ENCODE measurements around the gene ANGPTL7. TPM values are rescaled to one million over a fixed set of nuclear protein-coding genes. Genes with fewer than 3 reads are reported as not detected.
A peak's percentile ranks its signal among the peaks of the same experiment; 100 is the strongest.
"Not testable (repeated sequence)": the region's sequence is repeated elsewhere in the genome, so short reads cannot be mapped to it uniquely, and the experiment has no call there.

ANGPTL7 gene
- total RNA-seq, 2 experiments from 2014 or later: not detected

- Mint-ChIP-seq H3K9me3 (no peaks in the 10 kb centered on the region), H3K4me3 (no peak overlapping the region), H3K4me1 (peaks cover 5% of the 10 kb centered on the region), H3K27ac (no peak overlapping the region), H3K36me3 (peaks cover 14% of the 10 kb centered on the region), H3K27me3 (no peaks in the 10 kb centered on the region)
- DNase-seq: no peak
- ATAC-seq (ENCODE audit: low read depth): no peak
- POLR2A ChIA-PET: no interaction called here
These were observed 32.2 kb upstream of the ANGPTL7 start for GRCh38 chr1:11156963-11157362.

- Mint-ChIP-seq H3K36me3 (peaks cover 18% of the 10 kb centered on the region), H3K4me1 (peaks cover 5% of the 10 kb centered on the region), H3K4me3 (no peak overlapping the region), H3K27ac (no peak overlapping the region), H3K9me3 (no peaks in the 10 kb centered on the region), H3K27me3 (no peaks in the 10 kb centered on the region)
- DNase-seq (no peak), ATAC-seq (ENCODE audit: low read depth) (no peak)
- POLR2A ChIA-PET: no interaction called here
These were observed 31.8 kb upstream of the ANGPTL7 start for GRCh38 chr1:11157394-11157793.

GRCh38 chr1:11157867-11158266 lies 31.3 kb upstream of the ANGPTL7 start:
- no peak overlapping the region for H3K4me3 Mint-ChIP-seq
- peaks cover 16% of the 10 kb centered on the region for H3K36me3 Mint-ChIP-seq
- H3K4me1 Mint-ChIP-seq: peaks cover 5% of the 10 kb centered on the region
- no peak for ATAC-seq (ENCODE audit: low read depth)
- H3K27me3 Mint-ChIP-seq: no peaks in the 10 kb centered on the region
- no peak overlapping the region for H3K27ac Mint-ChIP-seq
- DNase-seq: no peak
- POLR2A ChIA-PET: no interaction called here
- H3K9me3 Mint-ChIP-seq: no peaks in the 10 kb centered on the region

- DNase-seq (no peak), ATAC-seq (ENCODE audit: low read depth) (no peak)
- Mint-ChIP-seq H3K4me1 (peaks cover 5% of the 10 kb centered on the region), H3K4me3 (no peak overlapping the region), H3K27me3 (no peaks in the 10 kb centered on the region), H3K27ac (no peak overlapping the region), H3K9me3 (no peaks in the 10 kb centered on the region), H3K36me3 (peaks cover 17% of the 10 kb centered on the region)
- POLR2A ChIA-PET: no interaction called here
These were observed 30.9 kb upstream of the ANGPTL7 start for GRCh38 chr1:11158291-11158690.

- H3K4me1 Mint-ChIP-seq: peaks cover 5% of the 10 kb centered on the region
- H3K27me3 Mint-ChIP-seq: no peaks in the 10 kb centered on the region
- no peak for DNase-seq
- no peaks in the 10 kb centered on the region for H3K9me3 Mint-ChIP-seq
- peaks cover 21% of the 10 kb centered on the region for H3K36me3 Mint-ChIP-seq
- H3K4me3 Mint-ChIP-seq: no peak overlapping the region
- no peak overlapping the region for H3K27ac Mint-ChIP-seq
- POLR2A ChIA-PET: interaction anchor here (0.7 kb wide), 1 partner anchor 447 kb away, joined by 3 read pairs; no protein-coding TSS in a partner anchor
- ATAC-seq (ENCODE audit: low read depth): no peak
These were observed 30.3 kb upstream of the ANGPTL7 start for GRCh38 chr1:11158720-11159321.

- H3K4me3 Mint-ChIP-seq; DNase-seq; H3K27me3 Mint-ChIP-seq; H3K4me1 Mint-ChIP-seq; H3K27ac Mint-ChIP-seq; POLR2A ChIA-PET; H3K9me3 Mint-ChIP-seq; ATAC-seq (ENCODE audit: low read depth): not testable (repeated sequence)
- H3K36me3 Mint-ChIP-seq: peaks cover 38% of the 10 kb centered on the region
These were observed 26.4 kb upstream of the ANGPTL7 start for GRCh38 chr1:11162752-11163151.

- DNase-seq; H3K9me3 Mint-ChIP-seq; POLR2A ChIA-PET; ATAC-seq (ENCODE audit: low read depth); H3K27me3 Mint-ChIP-seq; H3K4me3 Mint-ChIP-seq; H3K4me1 Mint-ChIP-seq; H3K27ac Mint-ChIP-seq: not testable (repeated sequence)
- peaks cover 35% of the 10 kb centered on the region for H3K36me3 Mint-ChIP-seq
These were observed 22.4 kb upstream of the ANGPTL7 start for GRCh38 chr1:11166744-11167143.

- H3K27ac Mint-ChIP-seq: peak overlapping the region; percentile 14
- POLR2A ChIA-PET: no interaction called here
- H3K27me3 Mint-ChIP-seq: no peaks in the 10 kb centered on the region
- no peak for ATAC-seq (ENCODE audit: low read depth)
- no peak for DNase-seq
- H3K9me3 Mint-ChIP-seq: peaks cover 2% of the 10 kb centered on the region
- H3K4me1 Mint-ChIP-seq: no peaks in the 10 kb centered on the region
- peaks cover 24% of the 10 kb centered on the region for H3K36me3 Mint-ChIP-seq
- H3K4me3 Mint-ChIP-seq: no peak overlapping the region
These were observed 20.4 kb upstream of the ANGPTL7 start for GRCh38 chr1:11168731-11169130.

- peaks cover 2% of the 10 kb centered on the region for H3K9me3 Mint-ChIP-seq
- H3K27ac Mint-ChIP-seq: no peak overlapping the region
- H3K27me3 Mint-ChIP-seq: no peaks in the 10 kb centered on the region
- ATAC-seq (ENCODE audit: low read depth) (no peak), DNase-seq (no peak)
- no peaks in the 10 kb centered on the region for H3K4me1 Mint-ChIP-seq
- POLR2A ChIA-PET: no interaction called here
- peaks cover 23% of the 10 kb centered on the region for H3K36me3 Mint-ChIP-seq
- H3K4me3 Mint-ChIP-seq: no peak overlapping the region
These were observed 20.0 kb upstream of the ANGPTL7 start for GRCh38 chr1:11169202-11169601.

GRCh38 chr1:11170102-11170501 lies 19.1 kb upstream of the ANGPTL7 start:
- Mint-ChIP-seq H3K9me3 (peaks cover 2% of the 10 kb centered on the region), H3K4me1 (no peaks in the 10 kb centered on the region), H3K27ac (no peak overlapping the region), H3K4me3 (no peak overlapping the region), H3K27me3 (no peaks in the 10 kb centered on the region), H3K36me3 (peaks cover 17% of the 10 kb centered on the region)
- POLR2A ChIA-PET: no interaction called here
- no peak for ATAC-seq (ENCODE audit: low read depth)
- no peak for DNase-seq

GRCh38 chr1:11174261-11174942 lies 14.8 kb upstream of the ANGPTL7 start:
- Mint-ChIP-seq H3K36me3 (peaks cover 2% of the 10 kb centered on the region), H3K27ac (no peak overlapping the region), H3K4me3 (no peak overlapping the region), H3K4me1 (no peaks in the 10 kb centered on the region), H3K27me3 (no peaks in the 10 kb centered on the region), H3K9me3 (no peaks in the 10 kb centered on the region)
- DNase-seq: no peak
- POLR2A ChIA-PET: interaction anchor here (0.6 kb wide), 1 partner anchor 36 kb away, joined by 3 read pairs; no protein-coding TSS in a partner anchor
- ATAC-seq (ENCODE audit: low read depth): no peak

- Mint-ChIP-seq H3K9me3 (no peaks in the 10 kb centered on the region), H3K27ac (no peak overlapping the region), H3K4me1 (no peaks in the 10 kb centered on the region), H3K4me3 (no peak overlapping the region), H3K27me3 (no peaks in the 10 kb centered on the region), H3K36me3 (peaks cover 2% of the 10 kb centered on the region)
- no peak for ATAC-seq (ENCODE audit: low read depth)
- DNase-seq: no peak
- POLR2A ChIA-PET: interaction anchor here (0.6 kb wide), 1 partner anchor 157 kb away, joined by 3 read pairs; no protein-coding TSS in a partner anchor
These were observed 13.7 kb upstream of the ANGPTL7 start for GRCh38 chr1:11175461-11175860.

GRCh38 chr1:11176081-11176706 lies 13.0 kb upstream of the ANGPTL7 start:
- Mint-ChIP-seq H3K9me3 (no peaks in the 10 kb centered on the region), H3K27ac (no peak overlapping the region)
- no peak for DNase-seq

More at GRCh38 chr1:11176081-11176706, 13.0 kb upstream of the ANGPTL7 start:
- POLR2A ChIA-PET: interaction anchor here (0.6 kb wide), 1 partner anchor 156 kb away, joined by 3 read pairs; no protein-coding TSS in a partner anchor
- H3K4me3 Mint-ChIP-seq: no peak overlapping the region
- H3K4me1 Mint-ChIP-seq: no peaks in the 10 kb centered on the region
- no peaks in the 10 kb centered on the region for H3K27me3 Mint-ChIP-seq
- no peak for ATAC-seq (ENCODE audit: low read depth)
- peaks cover 2% of the 10 kb centered on the region for H3K36me3 Mint-ChIP-seq

Measured in activated naive CD8-positive, alpha-beta T cell treated with anti-CD3 and anti-CD28 coated beads, Interleukin-2, amount 10 ng/mL, durations not matched to agents 7 days and 5 days (primary cell).